H1 (cell line): ENCODE measurements around the gene CPA3. TPM values are rescaled to one million over a fixed set of nuclear protein-coding genes. Genes with fewer than 3 reads are reported as not detected.

Source experiments
- CTCF ChIA-PET: fragments of 300-600 bp; sonication (Branson Sonifier 250); formaldehyde crosslinking; loops from one replicate; lab custom pipeline; 2021; ENCODE audit not compliant: partially characterized antibody; lab: Charles Lee
- POLR2A ChIA-PET: fragments of 300-600 bp; sonication (Branson Sonifier 250); formaldehyde crosslinking; loops from one replicate; lab custom pipeline; 2021; ENCODE audit warnings: inconsistent platforms; ENCODE audit not compliant: partially characterized antibody; lab: Charles Lee
- DNase-seq, 2 experiments: peaks; one replicate each; pipeline versions ENCODE4 v3.0.0 to v3.0.0-alpha.2; 2010 to 2022; ENCODE audit warnings: low spot score in 2 of 2, low read depth in 1 of 2, mixed read lengths in 1 of 2
- FAIRE-seq: peaks from 2 replicates; lab custom pipeline; 2011; peaks lifted over from hg19 to GRCh38; lab: Jason Lieb, UNC
- H2AFZ ChIP-seq: 2 replicates; pipeline ENCODE4 v1.8.1; 2012; ENCODE audit warnings: low read length, inconsistent platforms
- H2AK5ac ChIP-seq: 2 replicates; pipeline ENCODE4 v1.6.1; 2013; ENCODE audit warnings: low read depth, low read length
- H2BK120ac ChIP-seq: replicated peaks from 2 replicates; pipeline ENCODE3; 2013; ENCODE audit warnings: low read depth, low read length, inconsistent platforms
- H2BK12ac ChIP-seq: 2 replicates; pipeline ENCODE4 v1.6.1; 2013; ENCODE audit warnings: low read depth, low read length
- H2BK15ac ChIP-seq: 2 replicates; pipeline ENCODE4 v1.6.1; 2013; ENCODE audit warnings: low read length
- H2BK20ac ChIP-seq: 2 replicates; pipeline ENCODE4 v1.6.1; 2013; ENCODE audit warnings: low read length
- H2BK5ac ChIP-seq: 2 replicates; pipeline ENCODE4 v1.6.1; 2013; ENCODE audit warnings: low read depth, low read length
- H3K14ac ChIP-seq: 2 replicates; pipeline ENCODE4 v1.6.1; 2013; ENCODE audit warnings: inconsistent platforms; ENCODE audit not compliant: insufficient read length
- H3K18ac ChIP-seq: 2 replicates; pipeline ENCODE4 v1.6.1; 2013; ENCODE audit warnings: low read length; ENCODE audit errors: extremely low read depth
- H3K23ac ChIP-seq: 2 replicates; pipeline ENCODE4 v1.6.1; 2013; ENCODE audit warnings: inconsistent platforms; ENCODE audit not compliant: insufficient read length
- H3K23me2 ChIP-seq: 2 replicates; pipeline ENCODE4 v1.6.1; 2013; ENCODE audit warnings: low read depth, low read length
- H3K27ac ChIP-seq: 2 replicates; pipeline ENCODE4 v1.6.1; 2011; ENCODE audit warnings: low read depth, low read length, inconsistent platforms
- H3K27me3 ChIP-seq, 4 experiments: replicated peaks in 1 of 4; 1 replicate in 1 of 4; 2 replicates in 3 of 4; pipeline versions ENCODE4 v1.6.1 to v1.8.1; 2011 to 2013; ENCODE audit warnings: low read length in 3 of 4, mild to moderate bottlenecking in 3 of 4, inconsistent platforms in 2 of 4, mixed read lengths in 2 of 4, moderate library complexity in 1 of 4; ENCODE audit not compliant: control insufficient read depth in 3 of 4, insufficient read depth in 3 of 4; ENCODE audit errors: extremely low read depth in 1 of 4
- H3K36me3 ChIP-seq, 4 experiments: 2 replicates each; pipeline versions ENCODE4 v1.6.1 to v1.8.1; 2011 to 2013; ENCODE audit warnings: mild to moderate bottlenecking in 4 of 4, low read length in 3 of 4, moderate library complexity in 2 of 4, control low read depth in 1 of 4, inconsistent platforms in 1 of 4; ENCODE audit not compliant: insufficient read depth in 4 of 4, control insufficient read depth in 2 of 4
- H3K4ac ChIP-seq: replicated peaks from 2 replicates; pipeline ENCODE3; 2013; ENCODE audit warnings: low read length, low read depth, mixed read lengths, inconsistent platforms; ENCODE audit not compliant: insufficient read length
- H3K4me1 ChIP-seq, 4 experiments: replicated peaks in 1 of 4; 1 replicate in 1 of 4; 2 replicates in 3 of 4; pipeline versions ENCODE4 v1.6.1 to v1.8.1; 2011 to 2013; ENCODE audit warnings: low read length in 3 of 4, inconsistent platforms in 2 of 4, mixed read lengths in 1 of 4; ENCODE audit not compliant: insufficient read depth in 4 of 4, control insufficient read depth in 3 of 4
- H3K4me2 ChIP-seq, 2 experiments: 2 replicates each; pipeline versions ENCODE4 v1.6.1 to v1.8.1; 2011 to 2013; ENCODE audit warnings: low read depth in 2 of 2, low read length in 2 of 2, control low read depth in 1 of 2, inconsistent platforms in 1 of 2, mild to moderate bottlenecking in 1 of 2; ENCODE audit not compliant: insufficient read depth in 1 of 2
- H3K4me3 ChIP-seq, 4 experiments: fragments of 200-600, 300-600 bp in 1 of 4; sonication (generic), shearing (Covaris generic), sonication (Bioruptor Twin) in 1 of 4; 2 replicates each; pipeline versions ENCODE4 v1.5.1 to v1.8.1; 2011 to 2016; ENCODE audit warnings: low read length in 4 of 4, low read depth in 3 of 4, control low read depth in 2 of 4, inconsistent platforms in 2 of 4, mild to moderate bottlenecking in 2 of 4, mixed read lengths in 1 of 4, moderate library complexity in 1 of 4; ENCODE audit not compliant: insufficient read depth in 2 of 4; ENCODE audit errors: extremely low read depth in 1 of 4
- H3K56ac ChIP-seq: replicated peaks from 2 replicates; pipeline ENCODE3; 2013; ENCODE audit warnings: low read depth, mild to moderate bottlenecking, mixed read lengths, low read length, inconsistent platforms; ENCODE audit not compliant: insufficient read length
- H3K79me1 ChIP-seq: 2 replicates; pipeline ENCODE4 v1.6.1; 2013; ENCODE audit warnings: low read depth, low read length, control low read depth
- H3K79me2 ChIP-seq, 2 experiments: 2 replicates each; pipeline versions ENCODE4 v1.6.1 to v1.8.1; 2012 to 2013; ENCODE audit warnings: low read length in 2 of 2, mild to moderate bottlenecking in 2 of 2, inconsistent platforms in 1 of 2; ENCODE audit not compliant: insufficient read depth in 2 of 2, control insufficient read depth in 1 of 2
- H3K9ac ChIP-seq, 4 experiments: replicated peaks in 1 of 4; 1 replicate in 1 of 4; 2 replicates in 3 of 4; pipeline versions ENCODE4 v1.6.1 to v1.8.1; 2011 to 2013; ENCODE audit warnings: low read depth in 3 of 4, low read length in 3 of 4, control low read depth in 2 of 4, mild to moderate bottlenecking in 2 of 4, moderate library complexity in 2 of 4, inconsistent platforms in 1 of 4; ENCODE audit errors: extremely low read depth in 1 of 4
- H3K9me3 ChIP-seq, 2 experiments: 2 replicates each; pipeline versions ENCODE4 v1.6.1 to v1.8.1; 2012 to 2013; ENCODE audit warnings: mild to moderate bottlenecking in 2 of 2, moderate library complexity in 2 of 2, control low read depth in 1 of 2, inconsistent platforms in 1 of 2, low read depth in 1 of 2, low read length in 1 of 2, mixed read lengths in 1 of 2; ENCODE audit not compliant: insufficient read depth in 2 of 2
- H4K20me1 ChIP-seq, 2 experiments: replicated peaks in 1 of 2; 2 replicates each; pipeline versions ENCODE3 to v1.8.1; 2011 to 2013; ENCODE audit warnings: inconsistent platforms in 2 of 2, low read length in 2 of 2, mild to moderate bottlenecking in 1 of 2; ENCODE audit not compliant: insufficient read depth in 2 of 2, control insufficient read depth in 1 of 2
- H4K5ac ChIP-seq: 2 replicates; pipeline ENCODE4 v1.6.1; 2013; ENCODE audit warnings: low read length, low read depth, mixed read lengths, inconsistent platforms; ENCODE audit not compliant: insufficient read length
- H4K8ac ChIP-seq: 2 replicates; pipeline ENCODE4 v1.8.0; 2013; ENCODE audit warnings: mild to moderate bottlenecking, moderate library complexity, low read length, inconsistent platforms; ENCODE audit not compliant: insufficient read depth; ENCODE audit errors: extremely low read depth
- H4K91ac ChIP-seq: replicated peaks from 2 replicates; pipeline ENCODE3; 2013; ENCODE audit warnings: low read length, mixed read lengths, inconsistent platforms; ENCODE audit not compliant: insufficient read length
- CREB1 ChIP-seq: IDR thresholded peaks from 2 replicates; pipeline ENCODE4 v1.6.1; 2012; ENCODE audit warnings: inconsistent platforms
- HDAC6 ChIP-seq: IDR thresholded peaks from one replicate; pipeline ENCODE4 v1.7.1; 2012; ENCODE audit warnings: low read depth, mild to moderate bottlenecking, inconsistent platforms, low read length, moderate library complexity
- KDM4A ChIP-seq: IDR thresholded peaks from one replicate; pipeline ENCODE4 v1.7.1; 2012; ENCODE audit warnings: low read depth, mild to moderate bottlenecking, moderate library complexity, low read length, inconsistent platforms; ENCODE audit not compliant: severe bottlenecking
- KDM5A ChIP-seq: fragments of 200-600 bp; IDR thresholded peaks from 2 replicates; pipeline ENCODE4 v1.7.1; 2012; ENCODE audit warnings: mild to moderate bottlenecking, low read length, inconsistent platforms, mixed read lengths
- RBBP5 ChIP-seq: IDR thresholded peaks from 2 replicates; pipeline ENCODE4 v1.7.1; 2012; ENCODE audit warnings: low read depth, mild to moderate bottlenecking, inconsistent platforms, low read length, moderate library complexity, borderline replicate concordance
- RFX5 ChIP-seq: IDR thresholded peaks from 2 replicates; pipeline ENCODE4 v1.6.1; 2011; ENCODE audit warnings: low read depth, low read length, improper control_type of control experiment, borderline replicate concordance
- SAP30 ChIP-seq: fragments of 300-600 bp; sonication (generic); IDR thresholded peaks from 2 replicates; pipeline ENCODE4 v1.7.1; 2012; ENCODE audit warnings: low read length, moderate library complexity, mild to moderate bottlenecking, inconsistent platforms; ENCODE audit not compliant: insufficient read depth, insufficient replicate concordance
- SIX5 ChIP-seq: IDR thresholded peaks from 2 replicates; pipeline ENCODE4 v1.6.1; 2011; ENCODE audit warnings: mild to moderate bottlenecking, low read depth, low read length
- SRF ChIP-seq: IDR thresholded peaks from 2 replicates; pipeline ENCODE4 v1.6.1; 2011; ENCODE audit warnings: mild to moderate bottlenecking, low read depth, low read length, moderate library complexity
- WGBS, 2 experiments: shearing (Covaris generic) in 1 of 2; methylation state at CpG; one replicate each; pipeline versions ENCODE4 v1.1.6 to v1.1.7; 2013 to 2015; ENCODE audit warnings: low lambda C conversion rate in 2 of 2, mixed read lengths in 2 of 2, inconsistent platforms in 1 of 2, low coverage in 1 of 2, missing lambda C conversion rate in 1 of 2; ENCODE audit not compliant: insufficient replicate concordance in 2 of 2, insufficient coverage in 1 of 2, insufficient read length in 1 of 2; ENCODE audit errors: extremely low coverage in 1 of 2, missing lambda C conversion rate in 1 of 2; 5-methylcytosine and 5-hydroxymethylcytosine counted together
- polyA plus RNA-seq, 7 experiments: library from polyadenylated mRNA; depleted of rRNA in 3 of 7; stranded (reverse) in 5 of 7; unstranded in 2 of 7; fragments of >200 nt in 5 of 7; fragments of 200-250 nt in 2 of 7; gene quantifications; 1 replicate in 5 of 7; 2 replicates in 1 of 7; 4 replicates in 1 of 7; pipeline versions ENCODE4 v1.2.1 to v1.2.3, GENCODE V29; 2011 to 2013; ENCODE audit warnings: missing spikeins in 2 of 7, mixed read lengths in 2 of 7
- total RNA-seq: library from RNA; stranded (reverse); fragmentation: NEBNext Ultra II Directional; extraction: Animal tissue kit (Norgen Biotek cat#: 25700); gene quantifications from 2 replicates; pipeline ENCODE4 v1.2.1, GENCODE V29; 2021

Gene CPA3
- total and polyA plus RNA-seq, 2 of the 8 experiments (the other 6 are each of a cell fraction or from before 2014, with no cell fraction given) = not detected

- Histone ChIP-seq H3K23me2 (no peaks in the 10 kb centered on the region), H4K5ac (no peak overlapping the region), H3K27me3 (no peaks in the 10 kb centered on the region), H2AFZ (no peak overlapping the region), H4K8ac (no peak overlapping the region), H3K4me2 (no peak overlapping the region), H3K27ac (no peak overlapping the region), H3K9ac (no peak overlapping the region), H2BK15ac (no peak overlapping the region), H2AK5ac (no peak overlapping the region), H2BK5ac (no peak overlapping the region), H4K91ac (no peak overlapping the region), H3K4ac (no peak overlapping the region), H4K20me1 (no peaks in the 10 kb centered on the region), H3K79me1 (no peaks in the 10 kb centered on the region), H2BK20ac (no peak overlapping the region), H3K23ac (no peak overlapping the region), H3K4me3 (no peak overlapping the region), H3K36me3 (no peaks in the 10 kb centered on the region), H3K18ac (no peak overlapping the region), H2BK12ac (no peak overlapping the region), H3K56ac (no peak overlapping the region), H3K4me1 (no peaks in the 10 kb centered on the region), H3K9me3 (no peaks in the 10 kb centered on the region), H3K79me2 (no peaks in the 10 kb centered on the region), H2BK120ac (no peak overlapping the region), H3K14ac (no peak overlapping the region)
- ChIA-PET POLR2A (no interaction called here), CTCF (interaction anchor here (0.9 to 2.3 kb wide), 8 partner anchors 9 to 156 kb away, joined by 3 to 8 read pairs (median 4); no protein-coding TSS in a partner anchor)
- DNase-seq (no peak), FAIRE-seq (no peak)
- 89% methylated on average over 1 of the region's 1 CpG; no CpG with 5 or more reads in 1 of the 2 experiments for WGBS, 2 experiments
- TF ChIP-seq KDM5A (no peak), KDM4A (no peak), HDAC6 (no peak), SAP30 (no peak), RBBP5 (no peak), SIX5 (no peak), CREB1 (no peak), RFX5 (no peak), SRF (no peak)
Observed at GRCh38 chr3:148883163-148883562, 18.1 kb downstream of the CPA3 start.
